SU-DHL-6 (cell line): ENCODE data around the gene SKIL.

Experiments used
- CTCF ChIP-seq: fragments of 200-600 bp; sonication (generic); IDR thresholded peaks from one replicate; pipeline ENCODE4 v1.5.1; 2017; ENCODE audit warnings: antibody characterized with exemption, mild to moderate bottlenecking, low read length, moderate library complexity; ENCODE audit not compliant: insufficient read depth, poor library complexity, severe bottlenecking
- EZH2phosphoT487 ChIP-seq: fragments of 200-600 bp; sonication (generic), shearing (Covaris generic); conservative IDR thresholded peaks from 2 replicates; pipeline ENCODE4 v1.6.1; 2018; ENCODE audit warnings: mild to moderate bottlenecking, antibody characterized with exemption, low read length, moderate library complexity, mixed read lengths

- TF ChIP-seq CTCF (no peak), EZH2phosphoT487 (no peak)
Measured at GRCh38 chr3:170421111-170421641, 63.7 kb downstream of the SKIL start.
